Spleen (tissue), 7 donors: ENCODE data around the gene ARRDC4.

ENCODE experiments used
- CTCF ChIP-seq, 11 experiments: fragments of 200-600 bp in 7 of 11; fragments of 450-650 bp in 4 of 11; sonication (generic) in 4 of 11; IDR thresholded peaks in 8 of 11; conservative IDR thresholded peaks in 3 of 11; 1 replicate in 7 of 11; 2 replicates in 4 of 11; pipeline versions ENCODE4 v1.4.0 to v1.8.0; 2016 to 2021; ENCODE audit warnings: antibody characterized with exemption in 11 of 11, inconsistent platforms in 4 of 11, mild to moderate bottlenecking in 1 of 11
- POLR2AphosphoS5 ChIP-seq, 3 donors: sonication (generic); formaldehyde crosslinking; IDR thresholded peaks; one replicate each; pipeline ENCODE4 v1.5.1; 2017; ENCODE audit warnings: antibody characterized with exemption in 3 of 3
- donor health status: DM: no; HTN: no; CAD: no; lungs with moderate emphysema.
- donor health status: DM: no; HTN: no; CAD: no.
- donor health status: DM: no; HTN: no; CAD: no.

- no peak for TF ChIP-seq POLR2AphosphoS5 (IDR thresholded peaks at IDR 0.05)
- TF ChIP-seq CTCF (IDR thresholded peaks at IDR 0.05 in 8 of 11, conservative IDR thresholded peaks at IDR 0.05 in 3 of 11): no peak
Measured at GRCh38 chr15:97994236-97994635, 33.7 kb downstream of the ARRDC4 start.
